DMS153 treated with DMSO at 0.1 percent for 48 hours (cell line): ENCODE data around the gene WNK3.
"Not testable (repeated sequence)": the region's sequence is repeated elsewhere in the genome, so short reads cannot be mapped to it uniquely, and the experiment has no call there.

ENCODE experiments used
- DNase-seq: peaks from one replicate; lab custom pipeline; 2025; ENCODE audit not compliant: unreplicated experiment; lab: John Stamatoyannopoulos, UW

The WNK3 gene

GRCh38 chrX:54357414-54358377, at the start of gene WNK3:
WNK3 (minus strand) TSS chrX:54358046.
- DNase-seq, result peak; percentile 28

GRCh38 chrX:54407266-54407665, 49.4 kb upstream of the WNK3 start:
- no peak for DNase-seq

GRCh38 chrX:54397113-54397512, 39.3 kb upstream of the WNK3 start:
- no peak for DNase-seq

- no peak for DNase-seq
Observed at GRCh38 chrX:54386314-54386713, 28.5 kb upstream of the WNK3 start.

- DNase-seq, result not testable (repeated sequence)
Observed at GRCh38 chrX:54384661-54385060, 26.8 kb upstream of the WNK3 start.

- no peak for DNase-seq
Observed at GRCh38 chrX:54359408-54359807, 1.6 kb upstream of the WNK3 start.

GRCh38 chrX:54358424-54359211, 772 bp upstream of the WNK3 start:
- peak; percentile 83 for DNase-seq

- DNase-seq, result no peak
Observed at GRCh38 chrX:54352677-54353076, 5.2 kb downstream of the WNK3 start.

GRCh38 chrX:54337383-54337782, 20.5 kb downstream of the WNK3 start:
- not testable (repeated sequence) for DNase-seq

GRCh38 chrX:54325077-54325476, 32.8 kb downstream of the WNK3 start:
- no peak for DNase-seq

- DNase-seq, result no peak
Observed at GRCh38 chrX:54320067-54320466, 37.8 kb downstream of the WNK3 start.

GRCh38 chrX:54306379-54306778, 51.5 kb downstream of the WNK3 start:
- DNase-seq, result no peak

GRCh38 chrX:54301516-54301915, 56.3 kb downstream of the WNK3 start:
- no peak for DNase-seq

GRCh38 chrX:54294306-54294705, 63.5 kb downstream of the WNK3 start:
- DNase-seq, result no peak

- DNase-seq, result no peak
Observed at GRCh38 chrX:54292755-54293154, 65.1 kb downstream of the WNK3 start.

GRCh38 chrX:54291758-54292157, 66.1 kb downstream of the WNK3 start:
- DNase-seq, result no peak

- no peak for DNase-seq
Observed at GRCh38 chrX:54288968-54289367, 68.9 kb downstream of the WNK3 start.

GRCh38 chrX:54288277-54288676, 69.6 kb downstream of the WNK3 start:
- DNase-seq, result peak; percentile 37

GRCh38 chrX:54281676-54282075, 76.2 kb downstream of the WNK3 start:
- no peak for DNase-seq

- DNase-seq, result no peak
Observed at GRCh38 chrX:54280466-54280865, 77.4 kb downstream of the WNK3 start.

GRCh38 chrX:54271664-54272063, 86.2 kb downstream of the WNK3 start:
- no peak for DNase-seq

GRCh38 chrX:54248309-54248708, 109.5 kb downstream of the WNK3 start:
- DNase-seq, result peak; percentile 5
